CD8-positive, alpha-beta memory T cell (primary cell): Measurements from ENCODE around the gene PHC2. TPM values are rescaled to one million over a fixed set of nuclear protein-coding genes. Genes with fewer than 3 reads are reported as not detected.

Experiments used
- CTCF ChIA-PET: fragments of 350-600 bp; sonication (Branson Sonifier 250); formaldehyde crosslinking; loops from one replicate; lab custom pipeline; 2021; ENCODE audit warnings: antibody characterized with exemption; lab: Charles Lee
- POLR2A ChIA-PET: fragments of 350-600 bp; sonication (Branson Sonifier 250); formaldehyde crosslinking; loops from one replicate; lab custom pipeline; 2021; ENCODE audit warnings: antibody characterized with exemption; lab: Charles Lee
- DNase-seq, 5 donors: peaks; one replicate each; pipeline versions ENCODE4 v3.0.0 to v3.0.0-alpha.2; 2020 to 2022; ENCODE audit warnings: mixed read lengths in 1 of 5
- H3K27ac ChIP-seq: one replicate; pipeline ENCODE4 v1.7.0; 2013; ENCODE audit warnings: low read depth, mild to moderate bottlenecking, low read length, moderate library complexity
- H3K27me3 ChIP-seq: 2 replicates; pipeline ENCODE4 v1.7.0; 2013; ENCODE audit warnings: low read length, mild to moderate bottlenecking; ENCODE audit not compliant: insufficient read depth, poor library complexity, severe bottlenecking
- H3K36me3 ChIP-seq: 2 replicates; pipeline ENCODE4 v1.7.0; 2013; ENCODE audit warnings: mild to moderate bottlenecking, low read length, moderate library complexity; ENCODE audit not compliant: insufficient read depth
- H3K4me1 ChIP-seq: 2 replicates; pipeline ENCODE4 v1.7.0; 2013; ENCODE audit warnings: mild to moderate bottlenecking, low read length, moderate library complexity; ENCODE audit not compliant: insufficient read depth
- H3K4me3 ChIP-seq: 2 replicates; pipeline ENCODE4 v1.7.0; 2013; ENCODE audit warnings: mild to moderate bottlenecking, low read length
- H3K9me3 ChIP-seq: 2 replicates; pipeline ENCODE4 v1.7.0; 2013; ENCODE audit warnings: mild to moderate bottlenecking, low read length
- H3K27ac Mint-ChIP-seq, 8 donors: one replicate each; pipeline ENCODE4 v1.8.0; 2020 to 2021; ENCODE audit warnings: mixed read lengths in 8 of 8, mild to moderate bottlenecking in 6 of 8, inconsistent platforms in 3 of 8, moderate library complexity in 3 of 8
- H3K27me3 Mint-ChIP-seq, 2 donors: one replicate each; pipeline ENCODE4 v1.8.0; 2020 to 2021; ENCODE audit warnings: mixed read lengths in 2 of 2, mild to moderate bottlenecking in 1 of 2, moderate library complexity in 1 of 2
- H3K36me3 Mint-ChIP-seq, 3 donors: one replicate each; pipeline ENCODE4 v1.8.0; 2020 to 2021; ENCODE audit warnings: mixed read lengths in 3 of 3, inconsistent platforms in 1 of 3, mild to moderate bottlenecking in 1 of 3
- H3K4me1 Mint-ChIP-seq, 3 donors: one replicate each; pipeline ENCODE4 v1.8.0; 2020 to 2021; ENCODE audit warnings: mixed read lengths in 3 of 3, inconsistent platforms in 1 of 3, mild to moderate bottlenecking in 1 of 3
- H3K4me3 Mint-ChIP-seq, 7 donors: one replicate each; pipeline ENCODE4 v1.8.0; 2020 to 2021; ENCODE audit warnings: mixed read lengths in 7 of 7, mild to moderate bottlenecking in 6 of 7, moderate library complexity in 4 of 7, inconsistent platforms in 2 of 7
- H3K9me3 Mint-ChIP-seq, 5 donors: one replicate each; pipeline ENCODE4 v1.8.0; 2020 to 2022; ENCODE audit warnings: mixed read lengths in 5 of 5, mild to moderate bottlenecking in 3 of 5, moderate library complexity in 2 of 5, inconsistent platforms in 1 of 5
- polyA plus RNA-seq: library from polyadenylated mRNA; unstranded; fragments of 300-500 nt; fragmentation: Illumina TruSeq; gene quantifications from one replicate; pipeline ENCODE4 v1.2.3, GENCODE V29; 2021
- total RNA-seq, 2 experiments: library from RNA; stranded (reverse); gene quantifications; one replicate each; pipeline ENCODE4 v1.2.3, GENCODE V29; 2021

PHC2 gene
- total and polyA plus RNA-seq, 3 experiments from 2014 or later: 25.5 to 34.2 (median 25.8) TPM

DNA sequence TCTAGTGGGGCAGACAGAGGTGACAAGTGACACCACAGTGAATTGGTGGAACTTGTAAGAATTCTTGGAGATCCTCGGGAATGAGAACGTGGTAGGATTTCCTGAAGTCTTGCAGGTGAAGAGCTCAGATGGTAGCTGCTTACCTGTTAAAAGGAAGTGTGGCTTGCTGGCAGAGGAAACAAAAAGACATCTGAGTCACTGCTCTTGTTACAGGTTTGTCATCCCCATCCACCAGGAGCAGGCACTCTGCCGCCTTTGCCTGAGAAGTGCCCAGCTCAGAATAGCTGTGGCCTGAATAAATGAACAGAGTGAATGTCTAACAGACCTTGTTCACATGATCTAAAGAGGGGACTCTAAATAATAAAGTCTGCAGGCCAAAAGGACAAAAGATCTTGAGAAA lies 29.2 kb upstream of the PHC2 start:
- H3K4me1 Mint-ChIP-seq: peaks cover 0 to 4% (median 0%) of the 10 kb centered on the region in 3 donors
- H3K27ac Mint-ChIP-seq: no peak overlapping the region
- no peak for DNase-seq
- Histone ChIP-seq H3K9me3 (no peaks in the 10 kb centered on the region), H3K4me3 (no peak overlapping the region), H3K36me3 (no peaks in the 10 kb centered on the region), H3K27ac (no peak overlapping the region), H3K27me3 (peaks cover 3% of the 10 kb centered on the region), H3K4me1 (no peaks in the 10 kb centered on the region)
- H3K9me3 Mint-ChIP-seq: no peaks in the 10 kb centered on the region
- CTCF ChIA-PET: interaction anchor here (1.4 kb wide), 1 partner anchor 10 kb away, joined by 7 read pairs; no protein-coding TSS in a partner anchor
- POLR2A ChIA-PET: no interaction called here
- H3K4me3 Mint-ChIP-seq: no peak overlapping the region
- H3K27me3 Mint-ChIP-seq: peaks cover 8 to 16% of the 10 kb centered on the region in 2 donors
- no peaks in the 10 kb centered on the region for H3K36me3 Mint-ChIP-seq

DNA sequence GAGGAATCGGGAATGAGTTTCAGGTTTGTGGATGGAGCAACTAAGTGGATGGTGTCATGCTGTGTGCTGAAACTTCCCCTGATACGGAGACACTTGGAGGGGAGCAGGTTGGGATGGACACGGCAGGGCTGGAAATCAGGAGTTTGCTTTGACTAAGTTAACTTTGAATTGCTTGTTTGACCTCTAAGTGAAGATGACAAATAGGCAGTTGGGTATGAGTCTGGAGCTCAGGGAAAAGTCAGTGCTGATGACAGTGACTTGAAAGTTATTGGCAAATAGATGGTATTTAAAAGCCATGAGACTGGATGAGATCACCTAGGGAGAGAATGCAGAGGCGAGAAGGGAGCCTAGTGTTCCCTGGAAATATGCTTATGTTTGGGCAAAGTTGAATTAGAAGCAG lies 28.8 kb upstream of the PHC2 start:
- ChIA-PET POLR2A (no interaction called here), CTCF (interaction anchor here (1.4 kb wide), 1 partner anchor 11 kb away, joined by 7 read pairs; no protein-coding TSS in a partner anchor)

DNA sequence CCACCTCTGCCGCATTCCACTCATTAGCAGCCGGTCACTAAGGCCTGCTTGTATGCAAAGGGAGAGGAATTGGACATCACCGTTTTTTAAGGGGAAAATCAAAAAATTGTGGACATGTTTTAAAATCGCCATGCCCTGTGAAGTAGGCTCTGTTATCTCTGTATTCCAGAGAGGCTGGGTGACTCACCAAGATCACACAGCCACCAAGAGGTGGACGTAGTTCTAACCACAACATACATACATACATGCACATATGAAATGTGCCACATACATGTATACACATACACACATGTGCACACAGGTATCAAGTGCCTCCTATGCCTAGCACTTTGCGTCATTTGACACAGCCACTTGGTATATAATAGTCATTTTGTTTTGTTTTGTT lies 25.6 kb upstream of the PHC2 start:
- CTCF ChIA-PET: interaction anchor here (1.0 to 2.1 kb wide), 2 partner anchors 15 to 162 kb away, joined by 4 to 7 read pairs; partner anchors contain the start of gene ZSCAN20
- H3K27me3 Mint-ChIP-seq: peaks cover 11 to 16% of the 10 kb centered on the region in 2 donors
- H3K9me3 Mint-ChIP-seq: no peaks in the 10 kb centered on the region
- no peak overlapping the region for H3K27ac Mint-ChIP-seq
- Histone ChIP-seq H3K36me3 (no peaks in the 10 kb centered on the region), H3K4me1 (no peaks in the 10 kb centered on the region), H3K27me3 (peaks cover 6% of the 10 kb centered on the region), H3K4me3 (no peak overlapping the region), H3K9me3 (no peaks in the 10 kb centered on the region), H3K27ac (no peak overlapping the region)
- no peak overlapping the region for H3K4me3 Mint-ChIP-seq
- peaks cover 0 to 4% (median 0%) of the 10 kb centered on the region in 3 donors for H3K4me1 Mint-ChIP-seq
- no peaks in the 10 kb centered on the region for H3K36me3 Mint-ChIP-seq
- POLR2A ChIA-PET: no interaction called here
- DNase-seq: no peak

More for the DNA sequence above, 28.8 kb upstream of the PHC2 start:
- Histone ChIP-seq H3K27me3 (peaks cover 3% of the 10 kb centered on the region), H3K4me3 (no peak overlapping the region), H3K4me1 (no peaks in the 10 kb centered on the region), H3K9me3 (no peaks in the 10 kb centered on the region), H3K36me3 (no peaks in the 10 kb centered on the region), H3K27ac (no peak overlapping the region)
- Mint-ChIP-seq H3K9me3 (no peaks in the 10 kb centered on the region), H3K27ac (peak overlapping the region in 1 of 8 donors; percentile 14), H3K36me3 (no peaks in the 10 kb centered on the region), H3K4me3 (no peak overlapping the region), H3K4me1 (peaks cover 0 to 4% (median 0%) of the 10 kb centered on the region in 3 donors), H3K27me3 (peaks cover 8 to 16% of the 10 kb centered on the region in 2 donors)
- no peak for DNase-seq

DNA sequence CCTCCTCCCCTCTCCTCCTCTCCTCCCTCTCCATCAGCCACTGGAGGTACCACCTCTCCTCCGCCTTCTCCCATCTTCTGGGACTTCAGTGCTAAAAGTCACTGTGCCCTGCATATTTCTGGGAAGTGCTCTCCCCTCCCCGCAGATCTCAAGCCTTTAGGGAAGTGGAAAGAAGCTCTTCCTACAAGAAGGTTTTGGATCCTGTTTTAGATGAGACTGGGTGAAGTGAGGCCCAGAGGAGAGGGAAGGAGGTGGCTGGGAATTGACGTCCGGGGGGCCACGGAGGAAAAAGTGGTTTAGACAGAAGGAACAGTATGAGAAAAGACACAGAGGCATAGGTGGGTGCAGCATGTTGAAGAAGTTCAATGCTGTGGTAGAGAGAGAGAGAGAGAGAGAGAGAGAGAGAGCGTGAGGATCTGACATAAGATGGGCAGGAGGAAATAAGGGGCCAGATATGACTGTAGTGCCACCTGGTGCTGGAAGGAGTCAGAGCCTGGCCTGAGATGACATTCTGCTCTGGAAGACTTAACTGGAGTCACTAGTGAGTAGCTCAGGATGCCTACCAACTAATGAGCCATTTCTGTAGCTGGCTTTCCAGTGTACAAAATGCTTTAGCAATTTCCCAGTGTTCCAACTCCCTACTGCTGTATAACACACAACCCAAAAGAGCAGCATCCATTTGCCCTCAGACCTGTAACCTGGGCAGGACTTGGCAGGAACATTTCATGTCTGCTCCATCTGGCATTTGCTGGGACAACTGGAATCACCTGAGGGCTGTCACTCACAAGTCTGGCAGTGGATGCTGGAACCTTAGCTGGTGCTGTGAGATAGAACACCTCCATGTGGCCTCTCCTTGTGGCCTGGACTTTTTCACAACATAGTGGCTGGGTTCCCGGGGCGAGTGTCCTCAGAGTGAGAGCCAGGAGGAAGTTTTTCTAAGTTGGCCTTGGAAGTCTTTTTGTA lies 24.9 kb upstream of the PHC2 start:
- Histone ChIP-seq H3K27ac (no peak overlapping the region), H3K27me3 (peaks cover 6% of the 10 kb centered on the region), H3K4me1 (no peaks in the 10 kb centered on the region), H3K36me3 (no peaks in the 10 kb centered on the region), H3K4me3 (no peak overlapping the region), H3K9me3 (no peaks in the 10 kb centered on the region)
- ChIA-PET CTCF (interaction anchor here (1.0 to 2.1 kb wide), 2 partner anchors 16 to 161 kb away, joined by 4 to 7 read pairs; partner anchors contain the start of gene ZSCAN20), POLR2A (no interaction called here)
- Mint-ChIP-seq H3K27ac (no peak overlapping the region), H3K4me3 (peak overlapping the region in 1 of 7 donors; percentile 2), H3K36me3 (no peaks in the 10 kb centered on the region), H3K9me3 (no peaks in the 10 kb centered on the region), H3K27me3 (peaks cover 10 to 16% of the 10 kb centered on the region in 2 donors), H3K4me1 (peaks cover 0 to 4% (median 0%) of the 10 kb centered on the region in 3 donors)
- peak in 3 of 5 donors; percentile 28 to 50 (median 37) for DNase-seq

DNA sequence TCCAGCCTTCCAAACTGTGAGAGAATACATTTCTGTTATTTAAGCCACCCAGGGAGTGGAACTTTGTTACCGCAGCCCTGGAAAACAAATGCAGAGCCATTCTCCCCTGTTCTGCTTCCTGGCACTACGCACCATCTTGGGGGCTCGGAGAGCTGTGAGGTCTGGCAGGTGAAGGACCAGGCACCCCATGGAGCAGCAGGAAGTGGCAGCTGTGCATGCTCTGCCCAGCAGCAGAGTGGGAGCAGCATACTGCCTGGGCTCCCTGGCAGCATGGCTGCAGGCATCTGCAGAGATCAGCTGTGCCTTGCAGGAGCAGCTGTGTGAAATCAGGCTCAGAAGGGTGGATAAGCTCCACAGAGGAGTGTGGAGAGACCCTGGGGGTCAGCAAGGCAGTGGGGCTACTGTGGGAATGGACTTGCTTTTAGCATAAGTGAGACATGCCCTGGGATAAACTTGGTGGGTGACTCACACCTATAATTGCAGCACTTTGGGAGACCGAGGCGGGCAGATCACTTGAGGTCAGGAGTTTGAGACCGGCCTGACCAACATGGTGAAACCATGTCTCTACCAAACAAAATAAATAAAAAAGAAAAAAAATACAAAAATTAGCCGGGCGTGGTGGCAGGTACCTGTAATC lies 23.9 kb upstream of the PHC2 start:
- Mint-ChIP-seq H3K36me3 (no peaks in the 10 kb centered on the region), H3K4me3 (no peak overlapping the region), H3K27ac (no peak overlapping the region), H3K9me3 (no peaks in the 10 kb centered on the region), H3K27me3 (peaks cover 8 to 13% of the 10 kb centered on the region in 2 donors), H3K4me1 (peaks cover 0 to 4% (median 0%) of the 10 kb centered on the region in 3 donors)
- H3K4me1 ChIP-seq: no peaks in the 10 kb centered on the region
- DNase-seq: no peak
- H3K36me3 ChIP-seq: no peaks in the 10 kb centered on the region
- ChIA-PET CTCF (interaction anchor here (2.1 kb wide), 1 partner anchor 17 kb away, joined by 7 read pairs; the partner anchor contains the start of gene ZSCAN20), POLR2A (interaction anchor here (0.7 kb wide), 1 partner anchor 1041 kb away, joined by 3 read pairs; no protein-coding TSS in a partner anchor)
- peaks cover 3% of the 10 kb centered on the region for H3K27me3 ChIP-seq
- no peak overlapping the region for H3K27ac ChIP-seq
- H3K4me3 ChIP-seq: no peak overlapping the region
- H3K9me3 ChIP-seq: no peaks in the 10 kb centered on the region

DNA sequence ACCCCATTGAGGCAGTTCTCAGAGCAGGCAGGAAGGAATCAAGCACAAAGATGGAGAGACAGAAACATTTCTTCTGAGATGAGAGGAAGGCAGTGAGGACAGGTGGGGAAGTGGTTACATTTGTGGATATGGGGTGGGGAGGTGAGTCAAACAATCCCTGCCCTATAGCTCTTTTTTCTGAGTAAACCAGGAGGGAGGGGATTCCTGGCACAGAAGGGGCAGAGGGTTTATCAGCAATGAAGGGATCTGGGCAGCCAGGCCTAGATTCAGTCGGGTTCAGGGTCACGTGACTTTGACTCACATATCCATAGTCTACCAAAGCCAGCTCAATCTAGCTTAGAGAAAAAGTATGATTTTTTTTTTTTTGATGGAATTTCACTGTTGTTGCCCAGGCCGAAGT lies 15.7 kb upstream of the PHC2 start:
- Mint-ChIP-seq H3K36me3 (peaks cover 0 to 5% (median 4%) of the 10 kb centered on the region in 3 donors), H3K27ac (no peak overlapping the region), H3K4me1 (no peaks in the 10 kb centered on the region), H3K27me3 (peaks cover 5 to 48% of the 10 kb centered on the region in 2 donors), H3K4me3 (no peak overlapping the region), H3K9me3 (no peaks in the 10 kb centered on the region)
- Histone ChIP-seq H3K36me3 (no peaks in the 10 kb centered on the region), H3K4me3 (no peak overlapping the region), H3K4me1 (no peaks in the 10 kb centered on the region), H3K27ac (no peak overlapping the region), H3K9me3 (no peaks in the 10 kb centered on the region), H3K27me3 (no peaks in the 10 kb centered on the region)
- CTCF ChIA-PET: no interaction called here
- POLR2A ChIA-PET: no interaction called here
- no peak for DNase-seq

DNA sequence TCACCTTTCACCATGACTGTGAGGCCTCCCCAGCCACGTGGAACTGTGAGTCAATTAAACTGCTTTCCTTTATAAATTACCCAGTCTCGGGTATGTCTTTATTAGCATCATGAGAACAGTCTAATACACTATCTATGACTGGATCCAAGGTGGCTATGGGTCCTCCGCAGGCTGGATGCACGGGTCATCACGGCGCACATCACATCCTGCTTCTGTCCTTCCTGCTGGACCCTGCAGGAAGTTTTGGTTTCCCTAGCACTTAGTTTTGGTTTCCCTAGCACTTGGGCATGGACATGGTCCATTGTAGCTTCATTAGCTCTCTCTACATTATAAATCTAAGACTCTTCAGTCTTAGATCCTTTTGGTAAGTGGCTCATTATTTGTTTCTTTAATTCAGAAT lies 14.2 kb upstream of the PHC2 start:
- Mint-ChIP-seq H3K36me3 (peaks cover 0 to 5% (median 4%) of the 10 kb centered on the region in 3 donors), H3K27ac (no peak overlapping the region), H3K27me3 (peaks cover 8 to 60% of the 10 kb centered on the region in 2 donors), H3K4me3 (no peak overlapping the region), H3K4me1 (no peaks in the 10 kb centered on the region), H3K9me3 (no peaks in the 10 kb centered on the region)
- no peak overlapping the region for H3K4me3 ChIP-seq
- no peaks in the 10 kb centered on the region for H3K4me1 ChIP-seq
- no peaks in the 10 kb centered on the region for H3K9me3 ChIP-seq
- no peaks in the 10 kb centered on the region for H3K27me3 ChIP-seq
- CTCF ChIA-PET: no interaction called here
- no peaks in the 10 kb centered on the region for H3K36me3 ChIP-seq
- DNase-seq: no peak
- H3K27ac ChIP-seq: no peak overlapping the region
- POLR2A ChIA-PET: no interaction called here
